Glutamatergic neuron (in vitro differentiated cells): ENCODE data around the gene WDR5. TPM values are rescaled to one million over a fixed set of nuclear protein-coding genes. Genes with fewer than 3 reads are reported as not detected.

Experiments
- DNase-seq: peaks from one replicate; pipeline ENCODE4 v3.0.0; 2022
- H3K27ac Mint-ChIP-seq: one replicate; pipeline ENCODE4 v1.8.0; 2020; ENCODE audit warnings: mild to moderate bottlenecking, mixed read lengths, inconsistent platforms; ENCODE audit not compliant: unreplicated experiment
- H3K27me3 Mint-ChIP-seq: one replicate; pipeline ENCODE4 v1.8.0; 2020; ENCODE audit warnings: mild to moderate bottlenecking, moderate library complexity, mixed read lengths, inconsistent platforms; ENCODE audit not compliant: unreplicated experiment
- H3K36me3 Mint-ChIP-seq: one replicate; pipeline ENCODE4 v1.8.0; 2020; ENCODE audit warnings: mild to moderate bottlenecking, mixed read lengths, inconsistent platforms; ENCODE audit not compliant: unreplicated experiment
- H3K4me1 Mint-ChIP-seq: one replicate; pipeline ENCODE4 v1.8.0; 2020; ENCODE audit warnings: mild to moderate bottlenecking, low read depth, mixed read lengths, inconsistent platforms; ENCODE audit not compliant: unreplicated experiment
- H3K4me3 Mint-ChIP-seq: one replicate; pipeline ENCODE4 v1.8.0; 2020; ENCODE audit warnings: mild to moderate bottlenecking, mixed read lengths, inconsistent platforms; ENCODE audit not compliant: unreplicated experiment
- H3K9me3 Mint-ChIP-seq: one replicate; pipeline ENCODE4 v1.8.0; 2020; ENCODE audit warnings: mild to moderate bottlenecking, moderate library complexity, mixed read lengths, inconsistent platforms; ENCODE audit not compliant: unreplicated experiment
- total RNA-seq: library from RNA; stranded (reverse); fragmentation: NEBNext Ultra II Directional; extraction: Animal tissue kit (Norgen Biotek cat#: 25700); gene quantifications from one replicate; pipeline ENCODE4 v1.2.1, GENCODE V29; 2021; ENCODE audit not compliant: unreplicated experiment
- TF ChIP-seq, protein P1 (sequence below): fragments of 200-600 bp; sonication (generic); IDR thresholded peaks from one replicate; pipeline ENCODE4 v1.5.0; 2021; ENCODE audit not compliant: partially characterized antibody, unreplicated experiment

The WDR5 gene
- total RNA-seq, 1 donor from 2014 or later = 45.9 TPM

DNA sequence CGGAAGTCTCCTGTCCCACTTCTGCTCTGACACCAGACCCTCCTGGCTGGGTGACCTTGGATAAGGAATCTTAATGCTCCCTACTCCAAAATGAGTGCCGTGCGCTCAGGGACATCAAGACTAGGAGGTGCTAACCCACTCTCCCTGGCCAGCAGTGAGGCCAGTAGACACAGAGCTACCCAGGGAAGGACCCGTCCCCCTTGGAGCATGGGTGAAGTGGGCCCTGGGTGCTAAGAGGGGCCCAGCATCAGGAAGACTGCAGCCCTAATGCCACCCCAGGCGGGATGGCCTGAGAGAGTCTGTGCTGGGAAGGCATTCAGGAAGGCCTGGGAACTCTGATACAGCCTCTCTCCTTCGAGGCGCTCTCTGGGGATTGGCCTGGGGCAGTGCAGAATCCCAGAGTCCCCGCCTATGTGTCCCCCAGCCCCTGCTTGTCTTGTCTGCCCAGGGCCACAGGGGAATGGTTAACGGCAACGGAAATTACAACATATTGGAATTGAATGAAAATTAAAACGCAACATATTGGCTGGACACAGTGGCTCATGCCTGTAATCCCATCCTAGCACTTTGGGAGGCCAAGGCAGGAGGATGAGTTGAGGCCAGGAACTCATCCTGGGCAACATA lies 58.1 kb downstream of the WDR5 start:
- Mint-ChIP-seq H3K4me1 (peaks cover 8% of the 10 kb centered on the region), H3K36me3 (peaks cover 5% of the 10 kb centered on the region), H3K27me3 (peaks cover 3% of the 10 kb centered on the region), H3K9me3 (peaks cover 2% of the 10 kb centered on the region), H3K27ac (no peak overlapping the region), H3K4me3 (no peak overlapping the region)
- peak; percentile 27 for DNase-seq
- TF ChIP-seq, protein P1, sequence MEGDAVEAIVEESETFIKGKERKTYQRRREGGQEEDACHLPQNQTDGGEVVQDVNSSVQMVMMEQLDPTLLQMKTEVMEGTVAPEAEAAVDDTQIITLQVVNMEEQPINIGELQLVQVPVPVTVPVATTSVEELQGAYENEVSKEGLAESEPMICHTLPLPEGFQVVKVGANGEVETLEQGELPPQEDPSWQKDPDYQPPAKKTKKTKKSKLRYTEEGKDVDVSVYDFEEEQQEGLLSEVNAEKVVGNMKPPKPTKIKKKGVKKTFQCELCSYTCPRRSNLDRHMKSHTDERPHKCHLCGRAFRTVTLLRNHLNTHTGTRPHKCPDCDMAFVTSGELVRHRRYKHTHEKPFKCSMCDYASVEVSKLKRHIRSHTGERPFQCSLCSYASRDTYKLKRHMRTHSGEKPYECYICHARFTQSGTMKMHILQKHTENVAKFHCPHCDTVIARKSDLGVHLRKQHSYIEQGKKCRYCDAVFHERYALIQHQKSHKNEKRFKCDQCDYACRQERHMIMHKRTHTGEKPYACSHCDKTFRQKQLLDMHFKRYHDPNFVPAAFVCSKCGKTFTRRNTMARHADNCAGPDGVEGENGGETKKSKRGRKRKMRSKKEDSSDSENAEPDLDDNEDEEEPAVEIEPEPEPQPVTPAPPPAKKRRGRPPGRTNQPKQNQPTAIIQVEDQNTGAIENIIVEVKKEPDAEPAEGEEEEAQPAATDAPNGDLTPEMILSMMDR = no peak

- H3K9me3 Mint-ChIP-seq = peaks cover 2% of the 10 kb centered on the region
Measured at GRCh38 chr9:134195558-134195957, 59.7 kb downstream of the WDR5 start.

GRCh38 chr9:134196911-134197310 lies 61.0 kb downstream of the WDR5 start:
- H3K27me3 Mint-ChIP-seq = peaks cover under 1% of the 10 kb centered on the region
- TF ChIP-seq, protein P1 = no peak
- peak; percentile 5 for DNase-seq
- peaks cover 2% of the 10 kb centered on the region for H3K9me3 Mint-ChIP-seq
- H3K36me3 Mint-ChIP-seq = peaks cover 6% of the 10 kb centered on the region
- no peak overlapping the region for H3K4me3 Mint-ChIP-seq
- no peaks in the 10 kb centered on the region for H3K4me1 Mint-ChIP-seq
- no peak overlapping the region for H3K27ac Mint-ChIP-seq

More at GRCh38 chr9:134195558-134195957, 59.7 kb downstream of the WDR5 start:
- peaks cover 5% of the 10 kb centered on the region for H3K36me3 Mint-ChIP-seq
- H3K27ac Mint-ChIP-seq = no peak overlapping the region
- H3K27me3 Mint-ChIP-seq = peaks cover 3% of the 10 kb centered on the region
- H3K4me1 Mint-ChIP-seq = no peaks in the 10 kb centered on the region
- no peak for DNase-seq
- TF ChIP-seq, protein P1 = no peak
- no peak overlapping the region for H3K4me3 Mint-ChIP-seq

DNA sequence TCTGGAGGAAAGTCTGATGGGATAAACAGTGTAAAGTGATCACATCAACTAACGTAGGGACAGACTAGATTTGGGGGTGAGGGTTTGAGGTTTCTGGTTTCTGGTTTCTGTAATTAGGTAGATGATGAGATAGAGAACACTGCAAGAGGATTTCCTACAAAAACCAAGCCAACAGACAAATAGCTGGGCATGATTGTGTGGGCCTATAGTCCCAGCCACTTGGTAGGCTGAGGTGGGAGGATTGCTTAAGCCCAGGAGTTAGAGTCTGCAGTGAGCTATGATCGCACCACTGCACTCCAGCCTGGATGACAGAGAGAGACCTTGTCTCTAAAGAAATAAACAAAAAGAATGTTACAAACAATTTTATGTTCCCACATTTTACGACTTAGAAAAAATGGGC lies 62.9 kb downstream of the WDR5 start:
- Mint-ChIP-seq H3K4me3 (no peak overlapping the region), H3K27me3 (no peaks in the 10 kb centered on the region), H3K9me3 (peaks cover 2% of the 10 kb centered on the region), H3K4me1 (no peaks in the 10 kb centered on the region), H3K36me3 (peaks cover 8% of the 10 kb centered on the region), H3K27ac (no peak overlapping the region)
- no peak for DNase-seq
- TF ChIP-seq, protein P1 = no peak

DNA sequence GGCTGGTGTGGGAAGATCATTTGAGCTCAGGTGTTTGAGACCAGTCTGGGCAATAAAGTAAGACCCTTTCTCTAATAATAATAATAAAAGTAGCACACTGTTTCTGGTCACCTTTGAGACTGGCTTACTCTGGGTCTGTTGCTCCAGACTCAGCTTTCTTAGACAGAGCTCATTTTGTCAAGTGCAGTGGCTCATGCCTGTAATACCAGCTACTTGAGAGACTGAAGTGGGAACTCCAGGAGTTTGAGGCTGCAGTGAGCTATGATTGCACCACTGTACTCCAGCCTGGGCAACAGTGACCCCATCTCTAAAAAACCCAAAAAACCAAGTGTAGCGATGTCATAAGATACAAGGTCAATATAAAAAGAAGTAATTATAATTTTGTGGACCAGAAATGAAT lies 64.8 kb downstream of the WDR5 start:
- TF ChIP-seq, protein P1 = no peak
- no peaks in the 10 kb centered on the region for H3K27me3 Mint-ChIP-seq
- H3K9me3 Mint-ChIP-seq = peaks cover 5% of the 10 kb centered on the region
- H3K4me1 Mint-ChIP-seq = peaks cover 9% of the 10 kb centered on the region
- DNase-seq = no peak
- H3K4me3 Mint-ChIP-seq = no peak overlapping the region
- H3K27ac Mint-ChIP-seq = no peak overlapping the region
- peaks cover 17% of the 10 kb centered on the region for H3K36me3 Mint-ChIP-seq
